Osteocyte (in vitro differentiated cells): Measurements from ENCODE around the gene DDX10. TPM values are rescaled to one million over a fixed set of nuclear protein-coding genes. Genes with fewer than 3 reads are reported as not detected.
"Not testable (repeated sequence)": the region's sequence is repeated elsewhere in the genome, so short reads cannot be mapped to it uniquely, and the experiment has no call there.

ENCODE experiments used
- DNase-seq: peaks from one replicate; pipeline ENCODE4 v3.0.0; 2021; ENCODE audit warnings: mixed read lengths; ENCODE audit not compliant: unreplicated experiment; ENCODE audit errors: extremely low spot score
- H3K27ac Mint-ChIP-seq: one replicate; pipeline ENCODE4 v1.8.0; 2021; ENCODE audit warnings: mild to moderate bottlenecking, mixed read lengths; ENCODE audit not compliant: unreplicated experiment
- H3K27me3 Mint-ChIP-seq: one replicate; pipeline ENCODE4 v1.8.0; 2021; ENCODE audit warnings: mixed read lengths; ENCODE audit not compliant: unreplicated experiment
- H3K36me3 Mint-ChIP-seq: one replicate; pipeline ENCODE4 v1.8.0; 2021; ENCODE audit warnings: mixed read lengths; ENCODE audit not compliant: unreplicated experiment
- H3K4me1 Mint-ChIP-seq: one replicate; pipeline ENCODE4 v1.8.0; 2021; ENCODE audit warnings: mixed read lengths; ENCODE audit not compliant: unreplicated experiment
- H3K4me3 Mint-ChIP-seq: one replicate; pipeline ENCODE4 v1.8.0; 2021; ENCODE audit warnings: mild to moderate bottlenecking, moderate library complexity, mixed read lengths; ENCODE audit not compliant: unreplicated experiment
- H3K9me3 Mint-ChIP-seq: one replicate; pipeline ENCODE4 v1.8.0; 2021; ENCODE audit warnings: mixed read lengths; ENCODE audit not compliant: unreplicated experiment
- total RNA-seq: library from RNA; stranded (reverse); gene quantifications from 2 replicates; pipeline ENCODE4 v1.2.1, GENCODE V29; 2021
- TF ChIP-seq, protein P1 (sequence below): fragments of 200-600 bp; sonication (generic); IDR thresholded peaks from 2 replicates; pipeline ENCODE4 v1.5.0; 2021; ENCODE audit warnings: antibody characterized with exemption, mild to moderate bottlenecking, moderate library complexity

The DDX10 gene
- total RNA-seq, 1 donor from 2014 or later: 34.6 TPM

DNA sequence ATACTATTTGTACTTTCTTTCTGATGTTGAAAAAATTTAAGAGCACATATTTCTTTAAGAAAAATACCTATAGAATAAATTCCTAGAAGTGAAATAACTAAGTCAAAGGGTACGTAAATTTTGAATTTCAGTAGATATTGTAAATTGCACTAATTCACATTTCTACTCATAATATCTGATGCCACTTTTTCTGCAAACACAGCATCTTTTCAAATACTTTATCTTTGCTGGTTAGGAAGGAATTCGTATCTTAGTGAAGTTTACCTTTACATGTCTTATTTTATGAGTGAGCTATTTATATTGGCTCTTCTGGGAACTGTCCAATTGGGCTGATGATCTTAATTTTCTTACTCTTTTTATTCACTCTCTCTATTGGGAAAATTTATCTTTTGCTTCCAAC is 148.2 kb downstream of the DDX10 start:
- Mint-ChIP-seq H3K27ac (no peak overlapping the region), H3K36me3 (peaks cover 3% of the 10 kb centered on the region), H3K9me3 (peaks cover 8% of the 10 kb centered on the region), H3K4me3 (no peak overlapping the region), H3K27me3 (no peaks in the 10 kb centered on the region), H3K4me1 (no peaks in the 10 kb centered on the region)
- DNase-seq: no peak
- TF ChIP-seq, protein P1, sequence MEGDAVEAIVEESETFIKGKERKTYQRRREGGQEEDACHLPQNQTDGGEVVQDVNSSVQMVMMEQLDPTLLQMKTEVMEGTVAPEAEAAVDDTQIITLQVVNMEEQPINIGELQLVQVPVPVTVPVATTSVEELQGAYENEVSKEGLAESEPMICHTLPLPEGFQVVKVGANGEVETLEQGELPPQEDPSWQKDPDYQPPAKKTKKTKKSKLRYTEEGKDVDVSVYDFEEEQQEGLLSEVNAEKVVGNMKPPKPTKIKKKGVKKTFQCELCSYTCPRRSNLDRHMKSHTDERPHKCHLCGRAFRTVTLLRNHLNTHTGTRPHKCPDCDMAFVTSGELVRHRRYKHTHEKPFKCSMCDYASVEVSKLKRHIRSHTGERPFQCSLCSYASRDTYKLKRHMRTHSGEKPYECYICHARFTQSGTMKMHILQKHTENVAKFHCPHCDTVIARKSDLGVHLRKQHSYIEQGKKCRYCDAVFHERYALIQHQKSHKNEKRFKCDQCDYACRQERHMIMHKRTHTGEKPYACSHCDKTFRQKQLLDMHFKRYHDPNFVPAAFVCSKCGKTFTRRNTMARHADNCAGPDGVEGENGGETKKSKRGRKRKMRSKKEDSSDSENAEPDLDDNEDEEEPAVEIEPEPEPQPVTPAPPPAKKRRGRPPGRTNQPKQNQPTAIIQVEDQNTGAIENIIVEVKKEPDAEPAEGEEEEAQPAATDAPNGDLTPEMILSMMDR: no peak

DNA sequence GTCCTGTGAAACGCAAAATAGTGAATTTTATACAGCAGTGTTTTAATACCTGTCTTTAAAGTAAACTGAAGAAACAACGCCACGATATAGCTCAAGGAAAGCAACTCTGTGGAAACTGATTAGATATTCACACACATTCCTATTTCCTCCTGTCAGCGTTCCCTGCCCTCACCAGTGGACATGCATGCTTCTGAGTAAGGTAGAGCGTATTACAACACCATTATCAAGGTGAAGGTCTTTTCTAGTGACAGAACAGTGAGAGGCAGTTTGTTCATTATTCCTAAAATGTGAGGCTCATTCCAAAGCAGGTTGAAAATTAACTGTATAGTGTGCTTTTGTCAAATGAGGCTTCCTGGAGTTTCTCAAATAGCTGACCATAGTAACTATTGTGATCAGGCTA is 153.1 kb downstream of the DDX10 start:
- no peak overlapping the region for H3K4me3 Mint-ChIP-seq
- peaks cover 4% of the 10 kb centered on the region for H3K9me3 Mint-ChIP-seq
- no peak overlapping the region for H3K27ac Mint-ChIP-seq
- peaks cover 17% of the 10 kb centered on the region for H3K4me1 Mint-ChIP-seq
- DNase-seq: no peak
- no peaks in the 10 kb centered on the region for H3K27me3 Mint-ChIP-seq
- H3K36me3 Mint-ChIP-seq: peaks cover 3% of the 10 kb centered on the region
- TF ChIP-seq, protein P1: no peak

DNA sequence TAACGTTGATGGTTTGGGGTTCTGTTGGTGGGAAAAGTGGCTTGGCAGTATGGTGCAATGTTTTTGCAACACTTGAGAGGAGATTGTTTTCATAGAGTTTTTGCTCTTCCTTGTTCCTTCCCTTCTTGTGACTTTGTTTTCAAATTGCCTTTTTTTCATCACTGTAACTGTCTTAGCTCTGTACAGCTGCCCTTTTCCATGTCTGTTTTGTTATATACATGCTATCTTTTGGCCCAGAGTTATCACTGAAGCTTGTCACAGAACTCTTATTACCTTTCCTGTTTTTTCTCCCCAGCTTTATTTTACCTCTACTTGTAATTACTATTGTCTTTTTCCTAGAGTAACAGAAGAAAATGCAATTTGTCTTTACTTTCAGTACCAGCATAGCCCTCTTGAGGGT is 154.1 kb downstream of the DDX10 start:
- no peaks in the 10 kb centered on the region for H3K27me3 Mint-ChIP-seq
- H3K4me3 Mint-ChIP-seq: no peak overlapping the region
- H3K4me1 Mint-ChIP-seq: peaks cover 27% of the 10 kb centered on the region
- H3K36me3 Mint-ChIP-seq: peaks cover 3% of the 10 kb centered on the region
- peaks cover 4% of the 10 kb centered on the region for H3K9me3 Mint-ChIP-seq
- DNase-seq: no peak
- peak overlapping the region; percentile 82 for H3K27ac Mint-ChIP-seq
- TF ChIP-seq, protein P1: peak; percentile 26

DNA sequence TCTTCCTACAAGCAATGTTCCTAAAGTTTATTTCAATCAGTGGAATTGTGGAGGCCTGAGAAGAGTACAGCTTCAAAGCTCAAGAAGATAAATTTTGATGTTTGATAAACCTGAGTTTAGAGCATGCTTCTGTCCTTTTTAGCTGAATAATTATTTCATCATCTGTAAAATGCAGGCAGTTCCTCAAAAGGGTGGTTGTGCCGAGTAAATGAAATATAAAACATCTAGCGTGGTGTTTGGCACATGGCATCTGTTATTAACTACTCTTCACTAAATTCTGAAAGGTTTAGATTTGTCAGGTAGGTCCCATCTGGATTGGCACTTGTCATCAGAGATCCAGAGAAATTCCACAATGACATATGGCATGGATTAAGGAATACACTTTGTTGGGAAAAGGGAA is 155.1 kb downstream of the DDX10 start:
- no peak for DNase-seq
- H3K4me3 Mint-ChIP-seq: no peak overlapping the region
- peaks cover 3% of the 10 kb centered on the region for H3K36me3 Mint-ChIP-seq
- no peak overlapping the region for H3K27ac Mint-ChIP-seq
- TF ChIP-seq, protein P1: no peak
- H3K27me3 Mint-ChIP-seq: no peaks in the 10 kb centered on the region
- peaks cover 37% of the 10 kb centered on the region for H3K4me1 Mint-ChIP-seq
- H3K9me3 Mint-ChIP-seq: peaks cover 4% of the 10 kb centered on the region

DNA sequence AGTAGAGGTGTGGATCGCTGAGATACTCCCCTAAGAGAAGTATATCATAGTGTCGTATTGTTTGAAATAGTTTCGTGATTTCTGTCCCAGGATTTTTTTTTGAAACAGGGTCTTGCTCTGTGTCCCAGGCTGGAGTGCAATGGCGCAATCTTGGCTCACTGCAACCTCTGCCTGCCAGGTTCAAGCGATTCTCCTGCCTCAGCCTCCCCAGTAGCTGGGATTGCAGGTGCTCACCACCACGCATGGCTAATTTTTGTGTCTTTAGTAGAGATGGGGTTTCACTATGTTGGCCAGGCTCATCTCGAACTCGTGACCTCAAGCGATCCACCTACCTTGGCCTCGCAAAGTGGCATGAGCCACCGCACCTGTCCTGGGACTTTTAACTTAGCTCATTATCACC is 159.1 kb downstream of the DDX10 start:
- Mint-ChIP-seq H3K27ac (peak overlapping the region; percentile 72), H3K4me1 (peaks cover 50% of the 10 kb centered on the region)
- H3K4me3 Mint-ChIP-seq, H3K27me3 Mint-ChIP-seq, H3K36me3 Mint-ChIP-seq, H3K9me3 Mint-ChIP-seq, DNase-seq: not testable (repeated sequence)

DNA sequence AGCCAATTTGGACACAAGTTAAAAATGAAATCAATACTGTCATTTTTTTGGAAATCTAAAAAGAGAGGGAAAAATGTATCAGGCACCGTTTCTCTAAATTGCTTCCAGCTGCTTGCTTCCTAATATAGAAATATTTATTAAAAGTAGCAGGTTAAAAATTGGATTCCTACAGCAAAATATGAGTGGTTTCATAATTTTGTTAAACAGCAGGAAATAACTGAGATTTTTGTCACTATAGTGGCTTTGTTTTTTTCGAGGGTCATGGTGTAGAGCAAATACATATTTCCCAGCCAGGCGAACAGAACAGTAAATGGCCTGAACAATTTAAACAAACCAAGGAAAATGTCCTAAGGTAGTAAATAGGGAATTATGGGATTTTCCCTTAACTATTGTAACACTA is 159.7 kb downstream of the DDX10 start:
- no peak overlapping the region for H3K4me3 Mint-ChIP-seq
- no peak for DNase-seq
- peaks cover 11% of the 10 kb centered on the region for H3K9me3 Mint-ChIP-seq
- no peaks in the 10 kb centered on the region for H3K27me3 Mint-ChIP-seq
- TF ChIP-seq, protein P1: no peak
- peaks cover 47% of the 10 kb centered on the region for H3K4me1 Mint-ChIP-seq
- peak overlapping the region; percentile 72 for H3K27ac Mint-ChIP-seq
- H3K36me3 Mint-ChIP-seq: peaks cover 4% of the 10 kb centered on the region
